Heart left ventricle (tissue), 16 donors: Measurements from ENCODE around the gene ZDHHC4. TPM values are rescaled to one million over a fixed set of nuclear protein-coding genes. Genes with fewer than 3 reads are reported as not detected.

Experiments used
- ATAC-seq, 4 donors: fragments of 200-7000 bp; cut with Tn5 transposase; one replicate each; pipeline ENCODE4 v1.9.1; 2020 to 2022; ENCODE audit warnings: moderate library complexity in 4 of 4, mild to moderate bottlenecking in 3 of 4, moderate number of reproducible peaks in 1 of 4
- DNase-seq, 5 donors: peaks; one replicate each; pipeline ENCODE4 v3.0.0-alpha.2; 2020
- H3K27ac ChIP-seq, 12 donors: fragments of 200-600 bp; sonication (generic) in 4 of 12; one replicate each; pipeline versions ENCODE4 v1.5.0 to v1.8.0; 2016 to 2022; ENCODE audit warnings: mild to moderate bottlenecking in 2 of 12
- H3K27me3 ChIP-seq, 9 donors: fragments of 200-600 bp; sonication (generic) in 2 of 9; one replicate each; pipeline versions ENCODE4 v1.5.1 to v1.8.0; 2016 to 2022; ENCODE audit warnings: mild to moderate bottlenecking in 3 of 9
- H3K36me3 ChIP-seq, 9 donors: fragments of 200-600 bp; sonication (generic) in 2 of 9; one replicate each; pipeline versions ENCODE4 v1.5.0 to v1.8.0; 2018 to 2022; ENCODE audit warnings: mild to moderate bottlenecking in 2 of 9
- H3K4me1 ChIP-seq, 12 donors: fragments of 200-600 bp; sonication (generic) in 4 of 12; one replicate each; pipeline versions ENCODE4 v1.5.0 to v1.8.0; 2016 to 2022; ENCODE audit warnings: mild to moderate bottlenecking in 3 of 12
- H3K4me3 ChIP-seq, 12 donors: fragments of 200-600 bp; sonication (generic) in 4 of 12; one replicate each; pipeline versions ENCODE4 v1.5.0 to v1.8.0; 2017 to 2022; ENCODE audit warnings: mild to moderate bottlenecking in 9 of 12, moderate library complexity in 4 of 12
- H3K9me3 ChIP-seq, 12 donors: fragments of 200-600 bp; sonication (generic) in 4 of 12; one replicate each; pipeline versions ENCODE4 v1.5.0 to v1.8.0; 2016 to 2022; ENCODE audit warnings: mild to moderate bottlenecking in 1 of 12
- CTCF ChIP-seq, 12 donors: fragments of 200-600 bp; sonication (generic) in 4 of 12; IDR thresholded peaks; one replicate each; pipeline versions ENCODE4 v1.5.0 to v1.8.0; 2018 to 2022; ENCODE audit warnings: antibody characterized with exemption in 12 of 12, mild to moderate bottlenecking in 5 of 12
- POLR2A ChIP-seq, 2 donors: fragments of 450-650 bp; IDR thresholded peaks; one replicate each; pipeline ENCODE4 v1.6.1; 2017; ENCODE audit warnings: antibody characterized with exemption in 2 of 2, mild to moderate bottlenecking in 2 of 2, moderate library complexity in 2 of 2
- WGBS, 4 donors: extraction: QIAGEN DNeasy Blood & Tissue Kit in 2 of 4; methylation state at CpG; one replicate each; pipeline versions ENCODE4 v1.1.5 to v1.1.7; 2013 to 2018; 5-methylcytosine and 5-hydroxymethylcytosine counted together
- intact Hi-C, 10 donors: fragments of 100-400 bp; cut with DNase I; formaldehyde crosslinking; loops; one replicate each; pipeline versions ENCODE4 v1.11.1 to v1.14.2; 2022
- polyA plus RNA-seq, 2 donors: library from polyadenylated mRNA; stranded (reverse); fragments of 200-250 nt; gene quantifications; one replicate each; pipeline ENCODE4 v1.2.3, GENCODE V29; 2013
- total RNA-seq, 9 donors: library from RNA; depleted of rRNA in 2 of 9; stranded (reverse); fragments of >200 nt in 2 of 9; fragmentation: NEBNext Ultra II Directional in 3 of 9; extraction: Animal tissue kit (Norgen Biotek cat#: 25700) in 3 of 9; gene quantifications; one replicate each; pipeline versions ENCODE4 v1.1.0 to v1.2.4, GENCODE V29; 2016 to 2023
- donor health status: ischemic (EF 13 %, LVEDD 7.1; RV severe dilation, severe dysfunction).
- donor health status: healthy with polysubstance abuse.
- donor health status: DM: no; HTN: yes; CAD: no.
- donor health status: DM: no; HTN: no; CAD: no.
- donor health status: ischemic (EF 25% LVEDD 6.9; RV normal size, moderate dysfunction).
- donor health status: ischemic (EF 25% LVEDD 5.7; RV mildly dilated, moderate dysfunction).
- donor health status: healthy.
- donor health status: DM: yes; HTN: yes; CAD: no.
- donor health status: ischemic (EF 35%, LVEDD 5.7; RV mildly dilated, moderate dysfunction).
- donor health status: nonischemic (EF 11% LVEDD 7.7; RV severe dilation, severe dysfunction).
- donor health status: DM: yes; HTN: yes; CAD: no.
- donor health status: PGD.
- donor health status: ischemic (EF 29% LVEDD 5.4; RV normal size, mild dysfunction).
- donor health status: nonischemic (EF 23%, LVEDD 6.1; RV moderate dilation, normal function).

Gene ZDHHC4
- total and polyA plus RNA-seq, 11 donors = 26.2 to 48.4 (median 37.8) TPM

- WGBS, 4 donors = 4 to 23% (median 7%) methylated on average over 11 to 91 of the region's 91 CpGs
- H3K36me3 ChIP-seq = peaks cover 0 to 15% (median 0%) of the 10 kb centered on the region in 9 donors
- peaks cover 0 to 19% (median 7%) of the 10 kb centered on the region in 12 donors for H3K4me1 ChIP-seq
- intact Hi-C loops = no loop called here
- H3K4me3 ChIP-seq = peak within 1 kb of the TSS; percentile 38 to 89 (median 70)
- H3K9me3 ChIP-seq = no peaks in the 10 kb centered on the region
- TF ChIP-seq CTCF (IDR thresholded peaks at IDR 0.05) (peak in 1 of 12 donors; percentile 11), POLR2A (IDR thresholded peaks at IDR 0.05) (no peak)
- DNase-seq (peak in 1 of 5 donors; percentile 38), ATAC-seq (peak in 3 of 4 donors; percentile 47 to 49 (median 48))
- H3K27me3 ChIP-seq = peaks cover 0 to 14% (median 0%) of the 10 kb centered on the region in 9 donors
- H3K27ac ChIP-seq = peak within 1 kb of the TSS in 8 of 12 donors; percentile 30 to 68 (median 49)
These were observed 37.9 kb downstream of the ZDHHC4 start, which contains the start of gene ZNF853 for GRCh38 chr7:6614953-6615722. ZNF853 (plus strand) TSS chr7:6615610; CDS start chr7:6616175, 565 bp downstream.

GRCh38 chr7:6615723-6616555, 38.7 kb downstream of the ZDHHC4 start:
- DNase-seq (peak in 1 of 5 donors; percentile 32), ATAC-seq (peak in 3 of 4 donors; percentile 37 to 50 (median 46))
- intact Hi-C loops = no loop called here
- TF ChIP-seq CTCF (IDR thresholded peaks at IDR 0.05) (no peak), POLR2A (IDR thresholded peaks at IDR 0.05) (no peak)
- Histone ChIP-seq H3K36me3 (peaks cover 0 to 19% (median 0%) of the 10 kb centered on the region in 9 donors), H3K4me3 (peak overlapping the region; percentile 38 to 89 (median 70)), H3K27me3 (peaks cover 0 to 14% (median 0%) of the 10 kb centered on the region in 9 donors), H3K9me3 (no peaks in the 10 kb centered on the region), H3K27ac (peak overlapping the region in 4 of 12 donors; percentile 37 to 66 (median 50)), H3K4me1 (peaks cover 0 to 19% (median 7%) of the 10 kb centered on the region in 12 donors)
- WGBS, 4 donors = 9 to 21% (median 10%) methylated on average over 21 to 63 of the region's 63 CpGs

GRCh38 chr7:6616854-6617643, 39.8 kb downstream of the ZDHHC4 start:
- Histone ChIP-seq H3K27me3 (peaks cover 0 to 14% (median 0%) of the 10 kb centered on the region in 9 donors), H3K4me1 (peaks cover 0 to 19% (median 7%) of the 10 kb centered on the region in 12 donors), H3K27ac (no peak overlapping the region), H3K36me3 (peaks cover 0 to 30% (median 11%) of the 10 kb centered on the region in 9 donors), H3K9me3 (no peaks in the 10 kb centered on the region), H3K4me3 (no peak overlapping the region)
- intact Hi-C loops = no loop called here
- DNase-seq (no peak), ATAC-seq (no peak)
- WGBS, 4 donors = 89 to 91% (median 90%) methylated on average over 12 to 20 of the region's 20 CpGs
- TF ChIP-seq POLR2A (IDR thresholded peaks at IDR 0.05) = no peak
- TF ChIP-seq CTCF (IDR thresholded peaks at IDR 0.05) = no peak
